ENCODE measurements around the gene RNF114.

DNA sequence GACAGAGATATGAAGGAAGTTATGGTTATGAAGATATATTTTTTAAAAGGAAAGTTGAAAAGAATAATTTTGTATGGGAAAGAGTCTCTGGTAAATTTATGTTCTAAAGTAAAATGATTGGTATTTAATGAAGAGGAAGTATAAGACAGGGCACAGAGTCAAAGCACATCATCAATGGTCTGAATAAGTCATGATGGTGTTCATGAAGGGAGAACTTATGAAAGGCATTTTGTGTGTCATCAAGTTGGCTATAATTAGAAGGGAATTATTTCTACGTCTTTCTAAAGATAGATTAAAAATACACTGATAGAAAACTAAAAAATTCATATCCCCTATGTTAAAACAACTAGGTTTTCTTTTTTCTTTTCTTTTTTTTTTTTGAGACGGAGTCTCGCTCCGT, 25.2 kb downstream of the RNF114 start:
- TF ChIP-seq KLF10 (tag by site-specific recombination; IDR thresholded peaks at IDR 0.05) (no peak), GLI4 (tag by site-specific recombination; IDR thresholded peaks at IDR 0.05) (no peak), ZNF274 (IDR thresholded peaks at IDR 0.05; ENCODE audit: low read length) (no peak), ZNF274 (tag by site-specific recombination; IDR thresholded peaks at IDR 0.05; ENCODE audit: borderline replicate concordance) (no peak), ZNF777 (tag by site-specific recombination; IDR thresholded peaks at IDR 0.05; ENCODE audit: borderline replicate concordance) (no peak)
- TF ChIP-seq, protein P1, sequence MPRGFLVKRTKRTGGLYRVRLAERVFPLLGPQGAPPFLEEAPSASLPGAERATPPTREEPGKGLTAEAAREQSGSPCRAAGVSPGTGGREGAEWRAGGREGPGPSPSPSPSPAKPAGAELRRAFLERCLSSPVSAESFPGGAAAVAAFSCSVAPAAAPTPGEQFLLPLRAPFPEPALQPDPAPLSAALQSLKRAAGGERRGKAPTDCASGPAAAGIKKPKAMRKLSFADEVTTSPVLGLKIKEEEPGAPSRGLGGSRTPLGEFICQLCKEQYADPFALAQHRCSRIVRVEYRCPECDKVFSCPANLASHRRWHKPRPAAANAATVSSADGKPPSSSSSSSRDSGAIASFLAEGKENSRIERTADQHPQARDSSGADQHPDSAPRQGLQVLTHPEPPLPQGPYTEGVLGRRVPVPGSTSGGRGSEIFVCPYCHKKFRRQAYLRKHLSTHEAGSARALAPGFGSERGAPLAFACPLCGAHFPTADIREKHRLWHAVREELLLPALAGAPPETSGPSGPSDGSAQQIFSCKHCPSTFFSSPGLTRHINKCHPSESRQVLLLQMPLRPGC (tag by site-specific recombination; IDR thresholded peaks at IDR 0.05) = no peak
- TF ChIP-seq, protein P2, sequence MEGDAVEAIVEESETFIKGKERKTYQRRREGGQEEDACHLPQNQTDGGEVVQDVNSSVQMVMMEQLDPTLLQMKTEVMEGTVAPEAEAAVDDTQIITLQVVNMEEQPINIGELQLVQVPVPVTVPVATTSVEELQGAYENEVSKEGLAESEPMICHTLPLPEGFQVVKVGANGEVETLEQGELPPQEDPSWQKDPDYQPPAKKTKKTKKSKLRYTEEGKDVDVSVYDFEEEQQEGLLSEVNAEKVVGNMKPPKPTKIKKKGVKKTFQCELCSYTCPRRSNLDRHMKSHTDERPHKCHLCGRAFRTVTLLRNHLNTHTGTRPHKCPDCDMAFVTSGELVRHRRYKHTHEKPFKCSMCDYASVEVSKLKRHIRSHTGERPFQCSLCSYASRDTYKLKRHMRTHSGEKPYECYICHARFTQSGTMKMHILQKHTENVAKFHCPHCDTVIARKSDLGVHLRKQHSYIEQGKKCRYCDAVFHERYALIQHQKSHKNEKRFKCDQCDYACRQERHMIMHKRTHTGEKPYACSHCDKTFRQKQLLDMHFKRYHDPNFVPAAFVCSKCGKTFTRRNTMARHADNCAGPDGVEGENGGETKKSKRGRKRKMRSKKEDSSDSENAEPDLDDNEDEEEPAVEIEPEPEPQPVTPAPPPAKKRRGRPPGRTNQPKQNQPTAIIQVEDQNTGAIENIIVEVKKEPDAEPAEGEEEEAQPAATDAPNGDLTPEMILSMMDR (tag by site-specific recombination; IDR thresholded peaks at IDR 0.05) = no peak
- TF ChIP-seq, protein P3, sequence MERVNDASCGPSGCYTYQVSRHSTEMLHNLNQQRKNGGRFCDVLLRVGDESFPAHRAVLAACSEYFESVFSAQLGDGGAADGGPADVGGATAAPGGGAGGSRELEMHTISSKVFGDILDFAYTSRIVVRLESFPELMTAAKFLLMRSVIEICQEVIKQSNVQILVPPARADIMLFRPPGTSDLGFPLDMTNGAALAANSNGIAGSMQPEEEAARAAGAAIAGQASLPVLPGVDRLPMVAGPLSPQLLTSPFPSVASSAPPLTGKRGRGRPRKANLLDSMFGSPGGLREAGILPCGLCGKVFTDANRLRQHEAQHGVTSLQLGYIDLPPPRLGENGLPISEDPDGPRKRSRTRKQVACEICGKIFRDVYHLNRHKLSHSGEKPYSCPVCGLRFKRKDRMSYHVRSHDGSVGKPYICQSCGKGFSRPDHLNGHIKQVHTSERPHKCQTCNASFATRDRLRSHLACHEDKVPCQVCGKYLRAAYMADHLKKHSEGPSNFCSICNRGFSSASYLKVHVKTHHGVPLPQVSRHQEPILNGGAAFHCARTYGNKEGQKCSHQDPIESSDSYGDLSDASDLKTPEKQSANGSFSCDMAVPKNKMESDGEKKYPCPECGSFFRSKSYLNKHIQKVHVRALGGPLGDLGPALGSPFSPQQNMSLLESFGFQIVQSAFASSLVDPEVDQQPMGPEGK (tag by site-specific recombination; IDR thresholded peaks at IDR 0.05) = no peak
